Astrocyte (in vitro differentiated cells and primary cell): Measurements from ENCODE around the gene S100A1. TPM values are rescaled to one million over a fixed set of nuclear protein-coding genes. Genes with fewer than 3 reads are reported as not detected.

Source experiments
- DNase-seq: peaks from one replicate; pipeline ENCODE4 v3.0.0-alpha.2; 2010; ENCODE audit warnings: low read depth
- FAIRE-seq: peaks from 2 replicates; lab custom pipeline; 2011; peaks lifted over from hg19 to GRCh38; lab: Jason Lieb, UNC
- H2AFZ ChIP-seq: 2 replicates; pipeline ENCODE4 v1.6.0; 2012; ENCODE audit warnings: low read depth, low read length, inconsistent platforms
- H3K27ac ChIP-seq: 2 replicates; pipeline ENCODE4 v1.5.1; 2011; ENCODE audit warnings: low read depth, low read length, inconsistent platforms
- H3K27me3 ChIP-seq: 2 replicates; pipeline ENCODE4 v1.6.0; 2011; ENCODE audit warnings: low read length, inconsistent platforms; ENCODE audit not compliant: insufficient read depth
- H3K36me3 ChIP-seq: 2 replicates; pipeline ENCODE4 v1.5.1; 2011; ENCODE audit warnings: low read length, inconsistent platforms; ENCODE audit not compliant: insufficient read depth
- H3K4me1 ChIP-seq: 2 replicates; pipeline ENCODE4 v1.5.1; 2011; ENCODE audit warnings: low read length, inconsistent platforms; ENCODE audit not compliant: insufficient read depth
- H3K4me2 ChIP-seq: 2 replicates; pipeline ENCODE4 v1.6.0; 2012; ENCODE audit warnings: low read length, inconsistent platforms
- H3K4me3 ChIP-seq: 2 replicates; pipeline ENCODE4 v1.5.1; 2011; ENCODE audit warnings: low read depth, mild to moderate bottlenecking, low read length, inconsistent platforms; ENCODE audit not compliant: insufficient read depth
- H3K79me2 ChIP-seq: 2 replicates; pipeline ENCODE4 v1.6.0; 2012; ENCODE audit warnings: mild to moderate bottlenecking, low read length, inconsistent platforms; ENCODE audit not compliant: insufficient read depth
- H3K9ac ChIP-seq: 2 replicates; pipeline ENCODE4 v1.6.0; 2012; ENCODE audit warnings: mild to moderate bottlenecking, low read length, inconsistent platforms
- H3K9me3 ChIP-seq: 2 replicates; pipeline ENCODE4 v1.5.1; 2012; ENCODE audit warnings: low read depth, mild to moderate bottlenecking, low read length, inconsistent platforms; ENCODE audit not compliant: insufficient read depth
- H4K20me1 ChIP-seq: 2 replicates; pipeline ENCODE4 v1.6.0; 2012; ENCODE audit warnings: low read length, inconsistent platforms; ENCODE audit not compliant: insufficient read depth
- H3K27ac Mint-ChIP-seq: one replicate; pipeline ENCODE4 v1.8.0; 2021; ENCODE audit warnings: mild to moderate bottlenecking, mixed read lengths; ENCODE audit not compliant: unreplicated experiment
- H3K27me3 Mint-ChIP-seq: one replicate; pipeline ENCODE4 v1.8.0; 2021; ENCODE audit warnings: low read depth, mixed read lengths; ENCODE audit not compliant: unreplicated experiment
- H3K36me3 Mint-ChIP-seq: one replicate; pipeline ENCODE4 v1.8.0; 2021; ENCODE audit warnings: low read depth, mixed read lengths; ENCODE audit not compliant: unreplicated experiment
- H3K4me1 Mint-ChIP-seq: one replicate; pipeline ENCODE4 v1.8.0; 2021; ENCODE audit warnings: low read depth, mixed read lengths; ENCODE audit not compliant: unreplicated experiment
- H3K4me3 Mint-ChIP-seq: one replicate; pipeline ENCODE4 v1.8.0; 2021; ENCODE audit warnings: mild to moderate bottlenecking, moderate library complexity, mixed read lengths; ENCODE audit not compliant: unreplicated experiment
- H3K9me3 Mint-ChIP-seq: one replicate; pipeline ENCODE4 v1.8.0; 2021; ENCODE audit warnings: mild to moderate bottlenecking, mixed read lengths; ENCODE audit not compliant: unreplicated experiment
- EZH2 ChIP-seq: IDR thresholded peaks from 2 replicates; pipeline ENCODE4 v1.6.1; 2012; ENCODE audit warnings: mild to moderate bottlenecking, low read length, inconsistent platforms; ENCODE audit not compliant: insufficient read depth
- total RNA-seq: library from RNA; stranded (reverse); gene quantifications from 2 replicates; pipeline ENCODE4 v1.2.1, GENCODE V29; 2021
- TF ChIP-seq, protein P1 (sequence below): IDR thresholded peaks from 2 replicates; pipeline ENCODE4 v1.5.1; 2011; ENCODE audit warnings: low read depth, mild to moderate bottlenecking, inconsistent platforms, low read length, moderate library complexity; ENCODE audit not compliant: insufficient read depth

Gene S100A1
- total RNA-seq, 1 donor from 2014 or later = 1.7 TPM

DNA sequence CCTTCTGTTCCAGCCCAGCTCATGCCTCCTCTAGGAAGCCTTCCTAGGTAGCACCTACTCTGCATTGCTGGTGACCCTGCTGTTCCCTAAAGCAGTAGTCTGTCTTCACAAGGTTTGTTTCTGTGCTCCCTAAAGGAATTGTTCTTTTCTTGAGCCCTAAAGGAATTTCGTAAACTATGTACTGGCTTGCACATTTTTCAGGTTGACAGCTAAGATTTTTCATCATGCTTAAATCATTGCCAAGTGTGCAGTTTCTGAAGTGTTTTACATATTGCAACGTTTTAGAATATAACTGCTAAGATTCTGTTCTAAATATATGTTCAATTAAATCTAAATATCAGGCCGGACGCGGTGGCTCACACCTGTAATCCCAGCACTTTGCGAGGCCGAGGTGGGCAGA is 28.4 kb upstream of the S100A1 start:
- Histone ChIP-seq H3K4me3 (no peak overlapping the region), H3K9ac (no peak overlapping the region), H3K27me3 (no peaks in the 10 kb centered on the region), H3K27ac (no peak overlapping the region), H3K79me2 (no peaks in the 10 kb centered on the region), H2AFZ (no peak overlapping the region), H3K4me2 (no peak overlapping the region), H3K4me1 (peaks cover 20% of the 10 kb centered on the region), H3K36me3 (no peaks in the 10 kb centered on the region), H4K20me1 (no peaks in the 10 kb centered on the region), H3K9me3 (no peaks in the 10 kb centered on the region)
- DNase-seq (no peak), FAIRE-seq (no peak)
- TF ChIP-seq EZH2 = no peak
- TF ChIP-seq, protein P1, sequence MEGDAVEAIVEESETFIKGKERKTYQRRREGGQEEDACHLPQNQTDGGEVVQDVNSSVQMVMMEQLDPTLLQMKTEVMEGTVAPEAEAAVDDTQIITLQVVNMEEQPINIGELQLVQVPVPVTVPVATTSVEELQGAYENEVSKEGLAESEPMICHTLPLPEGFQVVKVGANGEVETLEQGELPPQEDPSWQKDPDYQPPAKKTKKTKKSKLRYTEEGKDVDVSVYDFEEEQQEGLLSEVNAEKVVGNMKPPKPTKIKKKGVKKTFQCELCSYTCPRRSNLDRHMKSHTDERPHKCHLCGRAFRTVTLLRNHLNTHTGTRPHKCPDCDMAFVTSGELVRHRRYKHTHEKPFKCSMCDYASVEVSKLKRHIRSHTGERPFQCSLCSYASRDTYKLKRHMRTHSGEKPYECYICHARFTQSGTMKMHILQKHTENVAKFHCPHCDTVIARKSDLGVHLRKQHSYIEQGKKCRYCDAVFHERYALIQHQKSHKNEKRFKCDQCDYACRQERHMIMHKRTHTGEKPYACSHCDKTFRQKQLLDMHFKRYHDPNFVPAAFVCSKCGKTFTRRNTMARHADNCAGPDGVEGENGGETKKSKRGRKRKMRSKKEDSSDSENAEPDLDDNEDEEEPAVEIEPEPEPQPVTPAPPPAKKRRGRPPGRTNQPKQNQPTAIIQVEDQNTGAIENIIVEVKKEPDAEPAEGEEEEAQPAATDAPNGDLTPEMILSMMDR = no peak
- Mint-ChIP-seq H3K9me3 (no peaks in the 10 kb centered on the region), H3K27me3 (no peaks in the 10 kb centered on the region), H3K36me3 (no peaks in the 10 kb centered on the region), H3K27ac (no peak overlapping the region), H3K4me3 (no peak overlapping the region), H3K4me1 (peaks cover 8% of the 10 kb centered on the region)

DNA sequence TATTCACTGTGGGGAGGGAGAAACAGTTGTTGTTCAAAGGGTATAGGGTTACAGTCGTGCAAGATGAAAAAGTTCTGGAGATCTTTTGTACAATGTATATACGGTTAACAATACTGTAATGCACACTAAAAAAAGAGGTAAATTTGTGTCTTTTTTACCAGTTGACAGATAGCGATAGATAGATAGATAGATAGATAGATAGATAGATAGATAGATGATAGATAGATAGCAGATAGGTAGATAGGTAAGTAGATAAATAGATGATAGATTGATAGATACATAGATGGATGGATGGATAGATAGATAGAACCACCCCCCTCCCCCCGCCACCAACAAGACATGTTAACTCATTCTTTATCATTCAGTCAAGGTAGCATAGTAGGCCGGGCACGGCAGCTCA is 25.5 kb upstream of the S100A1 start:
- Histone ChIP-seq H3K9ac (no peak overlapping the region), H2AFZ (no peak overlapping the region), H3K4me1 (peaks cover 16% of the 10 kb centered on the region), H3K4me2 (no peak overlapping the region), H3K36me3 (peaks cover 16% of the 10 kb centered on the region), H3K27me3 (no peaks in the 10 kb centered on the region), H3K79me2 (peaks cover 15% of the 10 kb centered on the region), H3K9me3 (no peaks in the 10 kb centered on the region), H3K4me3 (no peak overlapping the region), H4K20me1 (peaks cover 2% of the 10 kb centered on the region), H3K27ac (no peak overlapping the region)
- H3K27me3 Mint-ChIP-seq = peaks cover 2% of the 10 kb centered on the region
- no peak overlapping the region for H3K27ac Mint-ChIP-seq
- no peak for DNase-seq
- TF ChIP-seq EZH2 = no peak
- TF ChIP-seq, protein P1 = no peak
- H3K36me3 Mint-ChIP-seq = peaks cover 2% of the 10 kb centered on the region
- H3K4me1 Mint-ChIP-seq = peaks cover 6% of the 10 kb centered on the region
- H3K9me3 Mint-ChIP-seq = no peaks in the 10 kb centered on the region
- H3K4me3 Mint-ChIP-seq = no peak overlapping the region
- FAIRE-seq = no peak

DNA sequence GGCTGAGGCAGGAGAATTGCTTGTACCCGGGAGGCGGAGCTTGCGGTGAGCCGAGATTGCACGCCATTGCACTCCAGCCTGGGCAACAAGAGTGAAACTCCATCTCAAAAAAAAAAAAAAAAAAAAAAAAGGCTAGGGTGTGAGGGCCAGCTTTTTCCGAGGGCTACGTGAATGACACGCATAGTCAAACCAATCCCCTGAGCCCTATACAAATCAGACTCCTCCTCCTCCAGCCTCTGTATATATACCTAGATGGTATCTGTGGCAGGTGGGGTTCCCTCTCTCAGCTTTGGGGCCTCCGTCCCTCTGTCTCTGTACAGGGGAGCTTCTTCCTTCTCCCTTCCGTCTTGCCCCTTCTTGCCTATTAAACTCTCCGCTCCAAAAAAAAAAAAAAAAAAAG is 22.0 kb upstream of the S100A1 start:
- FAIRE-seq = no peak
- peaks cover 14% of the 10 kb centered on the region for H3K4me1 Mint-ChIP-seq

More for the DNA sequence above, 22.0 kb upstream of the S100A1 start:
- no peaks in the 10 kb centered on the region for H3K9me3 Mint-ChIP-seq
- no peaks in the 10 kb centered on the region for H3K9me3 ChIP-seq
- H3K4me3 Mint-ChIP-seq = no peak overlapping the region
- peaks cover 17% of the 10 kb centered on the region for H3K36me3 ChIP-seq
- H2AFZ ChIP-seq = no peak overlapping the region
- TF ChIP-seq, protein P1 = no peak
- TF ChIP-seq EZH2 = no peak
- no peak overlapping the region for H3K27ac Mint-ChIP-seq
- H3K27ac ChIP-seq = no peak overlapping the region
- H3K27me3 Mint-ChIP-seq = peaks cover 2% of the 10 kb centered on the region
- H3K79me2 ChIP-seq = peaks cover 50% of the 10 kb centered on the region
- peaks cover 5% of the 10 kb centered on the region for H3K36me3 Mint-ChIP-seq
- H3K4me2 ChIP-seq = no peak overlapping the region
- H3K9ac ChIP-seq = no peak overlapping the region
- H3K4me3 ChIP-seq = no peak overlapping the region
- DNase-seq = no peak
- peaks cover 36% of the 10 kb centered on the region for H3K4me1 ChIP-seq
- no peaks in the 10 kb centered on the region for H3K27me3 ChIP-seq
- H4K20me1 ChIP-seq = peaks cover 2% of the 10 kb centered on the region
